Karpas-422 (cell line): ENCODE results near the gene GAA. TPM values are rescaled to one million over a fixed set of nuclear protein-coding genes. Genes with fewer than 3 reads are reported as not detected.

ENCODE experiments used
- DNase-seq: peaks from one replicate; pipeline ENCODE4 v3.0.0-alpha.2; 2015
- H2AFZ ChIP-seq: fragments of 200-600 bp; sonication (generic); 2 replicates; pipeline ENCODE4 v1.6.1; 2014; ENCODE audit warnings: antibody characterized with exemption, low read length, mixed read lengths
- H3K27ac ChIP-seq: fragments of 200-600 bp; sonication (generic); 2 replicates; pipeline ENCODE4 v1.5.1; 2014; ENCODE audit warnings: mild to moderate bottlenecking, low read length, moderate library complexity
- H3K27me3 ChIP-seq: fragments of 200-600 bp; sonication (generic); 2 replicates; pipeline ENCODE4 v1.6.1; 2014; ENCODE audit warnings: low read length, mixed read lengths
- H3K36me3 ChIP-seq: fragments of 200-600 bp; sonication (generic); 2 replicates; pipeline ENCODE4 v1.6.1; 2014; ENCODE audit warnings: low read length, mixed read lengths; ENCODE audit not compliant: insufficient read depth
- H3K4me1 ChIP-seq: fragments of 200-600 bp; sonication (generic); 2 replicates; pipeline ENCODE4 v1.6.1; 2014; ENCODE audit warnings: mild to moderate bottlenecking, low read length, mixed read lengths
- H3K4me2 ChIP-seq: fragments of 200-600 bp; sonication (generic); 2 replicates; pipeline ENCODE4 v1.6.1; 2014; ENCODE audit warnings: low read length, low read depth, mild to moderate bottlenecking; ENCODE audit not compliant: poor library complexity, severe bottlenecking
- H3K4me3 ChIP-seq: fragments of 200-600 bp; sonication (generic); 2 replicates; pipeline ENCODE4 v1.5.1; 2014; ENCODE audit warnings: mild to moderate bottlenecking, antibody characterized with exemption, low read length, mixed read lengths
- H3K79me2 ChIP-seq: fragments of 200-600 bp; sonication (generic); 2 replicates; pipeline ENCODE4 v1.6.1; 2014; ENCODE audit warnings: mild to moderate bottlenecking, low read length, mixed read lengths
- H3K9ac ChIP-seq: fragments of 200-600 bp; sonication (generic); 2 replicates; pipeline ENCODE4 v1.6.0; 2014; ENCODE audit warnings: low read length
- H3K9me2 ChIP-seq: fragments of 200-600 bp; sonication (generic), shearing (Covaris generic); replicated peaks from 2 replicates; pipeline ENCODE4 v1.6.0; 2014; ENCODE audit warnings: mild to moderate bottlenecking, low read length, moderate library complexity; ENCODE audit not compliant: insufficient read depth
- H3K9me3 ChIP-seq: fragments of 300-700, 200-600 bp; sonication (generic); 2 replicates; pipeline ENCODE4 v1.6.1; 2014; ENCODE audit warnings: low read length, mixed read lengths
- H4K20me1 ChIP-seq: fragments of 200-600 bp; sonication (generic); 2 replicates; pipeline ENCODE4 v1.6.1; 2014; ENCODE audit warnings: mild to moderate bottlenecking, antibody characterized with exemption, low read length, low read depth; ENCODE audit not compliant: insufficient read depth
- total RNA-seq: library from RNA; depleted of rRNA; stranded (reverse); fragments of >200 nt; shearing (Covaris generic); gene quantifications from 2 replicates; pipeline ENCODE4 v1.2.3, GENCODE V29; 2014; ENCODE audit warnings: low replicate concordance

The GAA gene
- total RNA-seq, 1 experiment from 2014 or later = 4.3 TPM

GRCh38 chr17:80122926-80123505 is 21.6 kb downstream of the GAA start:
- no peaks in the 10 kb centered on the region for H3K9me2 ChIP-seq
- no peak for DNase-seq
- H3K9ac ChIP-seq = no peak overlapping the region
- no peak overlapping the region for H3K27ac ChIP-seq
- no peaks in the 10 kb centered on the region for H3K27me3 ChIP-seq
- no peak overlapping the region for H3K4me3 ChIP-seq
- no peaks in the 10 kb centered on the region for H4K20me1 ChIP-seq
- H3K4me2 ChIP-seq = no peak overlapping the region
- no peak overlapping the region for H2AFZ ChIP-seq
- no peaks in the 10 kb centered on the region for H3K9me3 ChIP-seq
- no peaks in the 10 kb centered on the region for H3K79me2 ChIP-seq
- H3K4me1 ChIP-seq = no peaks in the 10 kb centered on the region
- H3K36me3 ChIP-seq = no peaks in the 10 kb centered on the region

- Histone ChIP-seq H4K20me1 (no peaks in the 10 kb centered on the region), H3K4me2 (no peak overlapping the region), H3K27me3 (no peaks in the 10 kb centered on the region), H3K9ac (no peak overlapping the region), H3K27ac (no peak overlapping the region), H3K9me2 (no peaks in the 10 kb centered on the region), H3K36me3 (no peaks in the 10 kb centered on the region), H2AFZ (no peak overlapping the region), H3K4me3 (no peak overlapping the region), H3K9me3 (no peaks in the 10 kb centered on the region), H3K4me1 (no peaks in the 10 kb centered on the region), H3K79me2 (no peaks in the 10 kb centered on the region)
- DNase-seq = no peak
Measured at GRCh38 chr17:80123791-80124190, 22.4 kb downstream of the GAA start.

GRCh38 chr17:80124351-80124981 is 23.1 kb downstream of the GAA start:
- no peaks in the 10 kb centered on the region for H3K27me3 ChIP-seq
- no peaks in the 10 kb centered on the region for H3K9me2 ChIP-seq
- H3K4me3 ChIP-seq = no peak overlapping the region
- no peaks in the 10 kb centered on the region for H3K79me2 ChIP-seq
- no peaks in the 10 kb centered on the region for H3K36me3 ChIP-seq
- H3K9ac ChIP-seq = no peak overlapping the region
- H3K4me2 ChIP-seq = no peak overlapping the region
- no peak overlapping the region for H2AFZ ChIP-seq
- no peaks in the 10 kb centered on the region for H4K20me1 ChIP-seq
- H3K4me1 ChIP-seq = no peaks in the 10 kb centered on the region
- H3K27ac ChIP-seq = no peak overlapping the region
- DNase-seq = peak; percentile 52
- no peaks in the 10 kb centered on the region for H3K9me3 ChIP-seq

GRCh38 chr17:80125656-80126448 is 24.5 kb downstream of the GAA start:
- Histone ChIP-seq H3K9me3 (no peaks in the 10 kb centered on the region), H3K4me3 (no peak overlapping the region), H3K4me2 (no peak overlapping the region), H2AFZ (no peak overlapping the region), H3K9ac (no peak overlapping the region), H3K36me3 (no peaks in the 10 kb centered on the region), H3K27me3 (no peaks in the 10 kb centered on the region), H3K4me1 (no peaks in the 10 kb centered on the region), H3K79me2 (no peaks in the 10 kb centered on the region), H3K27ac (no peak overlapping the region), H3K9me2 (no peaks in the 10 kb centered on the region), H4K20me1 (no peaks in the 10 kb centered on the region)
- no peak for DNase-seq

DNA sequence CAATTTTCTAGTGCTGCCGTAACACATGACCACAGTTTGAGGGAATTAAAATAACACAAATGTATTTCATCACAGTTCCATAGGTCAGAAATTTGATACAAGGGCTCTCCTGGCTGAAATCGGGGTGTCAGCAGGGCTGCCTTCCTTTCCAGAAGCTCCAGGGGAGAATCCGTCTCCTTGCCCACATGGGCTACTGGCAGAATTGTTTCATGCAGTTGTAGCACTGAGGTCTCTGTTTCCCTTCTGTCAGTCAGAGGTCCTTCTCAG is 25.0 kb downstream of the GAA start:
- Histone ChIP-seq H3K4me1 (no peaks in the 10 kb centered on the region), H3K79me2 (no peaks in the 10 kb centered on the region), H4K20me1 (no peaks in the 10 kb centered on the region), H3K4me2 (no peak overlapping the region), H3K27me3 (no peaks in the 10 kb centered on the region), H3K4me3 (no peak overlapping the region), H3K9me3 (no peaks in the 10 kb centered on the region), H3K27ac (no peak overlapping the region), H2AFZ (no peak overlapping the region), H3K9me2 (no peaks in the 10 kb centered on the region), H3K36me3 (no peaks in the 10 kb centered on the region), H3K9ac (no peak overlapping the region)
- DNase-seq = no peak

- no peaks in the 10 kb centered on the region for H3K27me3 ChIP-seq
- H3K27ac ChIP-seq = no peak overlapping the region
- H3K4me1 ChIP-seq = no peaks in the 10 kb centered on the region
- no peaks in the 10 kb centered on the region for H3K79me2 ChIP-seq
- H3K36me3 ChIP-seq = peaks cover 10% of the 10 kb centered on the region
- H2AFZ ChIP-seq = no peak overlapping the region
- H3K4me3 ChIP-seq = no peak overlapping the region
- no peak overlapping the region for H3K4me2 ChIP-seq
- no peaks in the 10 kb centered on the region for H3K9me3 ChIP-seq
- DNase-seq = no peak
- peaks cover 9% of the 10 kb centered on the region; the same call in 1 of the 2 replicates for H4K20me1 ChIP-seq
- no peaks in the 10 kb centered on the region for H3K9me2 ChIP-seq
- no peak overlapping the region for H3K9ac ChIP-seq
Measured at GRCh38 chr17:80129006-80129565, 27.7 kb downstream of the GAA start.

GRCh38 chr17:80130992-80131391 is 29.6 kb downstream of the GAA start:
- H3K9me2 ChIP-seq = no peaks in the 10 kb centered on the region
- no peaks in the 10 kb centered on the region for H3K4me1 ChIP-seq
- no peak overlapping the region for H3K4me2 ChIP-seq
- H3K4me3 ChIP-seq = no peak overlapping the region
- no peak overlapping the region for H3K27ac ChIP-seq
- H3K27me3 ChIP-seq = no peaks in the 10 kb centered on the region
- peaks cover 9% of the 10 kb centered on the region; the same call in 1 of the 2 replicates for H4K20me1 ChIP-seq
- no peaks in the 10 kb centered on the region for H3K9me3 ChIP-seq
- H2AFZ ChIP-seq = no peak overlapping the region
- peaks cover 23% of the 10 kb centered on the region for H3K36me3 ChIP-seq
- DNase-seq = no peak
- H3K79me2 ChIP-seq = no peaks in the 10 kb centered on the region
- no peak overlapping the region for H3K9ac ChIP-seq

GRCh38 chr17:80132906-80133625 is 31.7 kb downstream of the GAA start:
- no peak for DNase-seq
- peaks cover 44% of the 10 kb centered on the region for H3K36me3 ChIP-seq

More at GRCh38 chr17:80132906-80133625, 31.7 kb downstream of the GAA start:
- no peak overlapping the region for H3K9ac ChIP-seq
- no peak overlapping the region for H2AFZ ChIP-seq
- no peaks in the 10 kb centered on the region for H3K9me3 ChIP-seq
- H3K4me2 ChIP-seq = no peak overlapping the region
- peaks cover 10% of the 10 kb centered on the region; the same call in 1 of the 2 replicates for H4K20me1 ChIP-seq
- no peak overlapping the region for H3K27ac ChIP-seq
- H3K27me3 ChIP-seq = no peaks in the 10 kb centered on the region
- H3K4me3 ChIP-seq = no peak overlapping the region
- H3K9me2 ChIP-seq = no peaks in the 10 kb centered on the region
- no peaks in the 10 kb centered on the region for H3K79me2 ChIP-seq
- no peaks in the 10 kb centered on the region for H3K4me1 ChIP-seq
